Lower leg skin (tissue), 4 donors: Measurements from ENCODE around the gene NEO1. TPM values are rescaled to one million over a fixed set of nuclear protein-coding genes. Genes with fewer than 3 reads are reported as not detected.

Source experiments
- DNase-seq, 2 donors: peaks; one replicate each; pipeline ENCODE4 v3.0.0-alpha.2; 2019; ENCODE audit warnings: low spot score in 2 of 2
- H3K4me3 ChIP-seq: fragments of 200-600 bp; sonication (generic); 2 replicates; pipeline ENCODE4 v1.5.1; 2017; ENCODE audit warnings: mild to moderate bottlenecking, low read depth; ENCODE audit not compliant: poor library complexity, severe bottlenecking
- CTCF ChIP-seq, 3 donors: fragments of 450-650 bp; IDR thresholded peaks; one replicate each; pipeline ENCODE4 v1.5.1; 2016; ENCODE audit warnings: antibody characterized with exemption in 3 of 3, mild to moderate bottlenecking in 3 of 3, moderate library complexity in 2 of 3
- POLR2A ChIP-seq, 2 donors: fragments of 450-650 bp; IDR thresholded peaks; one replicate each; pipeline ENCODE4 v1.6.1; 2016 to 2017; ENCODE audit warnings: antibody characterized with exemption in 2 of 2, mild to moderate bottlenecking in 1 of 2, moderate library complexity in 1 of 2
- WGBS, 2 donors: methylation state at CpG; one replicate each; pipeline ENCODE4 v1.1.5; 2018; 5-methylcytosine and 5-hydroxymethylcytosine counted together
- intact Hi-C: fragments of 100-400 bp; cut with DNase I; formaldehyde crosslinking; loops from one replicate; pipeline ENCODE4 v1.15.0; 2023; ENCODE audit warnings: low total_unique reads
- total RNA-seq, 4 donors: library from RNA; depleted of rRNA; stranded (reverse); fragments of >200 nt; gene quantifications; one replicate each; pipeline ENCODE4 v1.1.0, GENCODE V29; 2016

Gene NEO1
- total RNA-seq, 4 donors from 2014 or later, result 60.0 to 102 (median 80.9) TPM

GRCh38 chr15:73026511-73027054 is 25.7 kb upstream of the NEO1 start:
- WGBS, 2 donors, result 57 to 68% methylated on average over 4 of the region's 4 CpGs
- no peak overlapping the region for H3K4me3 ChIP-seq
- TF ChIP-seq CTCF (IDR thresholded peaks at IDR 0.05), result no peak
- no peak for TF ChIP-seq POLR2A (IDR thresholded peaks at IDR 0.05)
- intact Hi-C loops, result no loop called here
- no peak for DNase-seq

GRCh38 chr15:73028031-73028430 is 24.2 kb upstream of the NEO1 start:
- WGBS, 2 donors, result 75 to 85% methylated on average over 6 of the region's 6 CpGs
- no peak for DNase-seq
- TF ChIP-seq POLR2A (IDR thresholded peaks at IDR 0.05) (no peak), CTCF (IDR thresholded peaks at IDR 0.05) (no peak)
- H3K4me3 ChIP-seq, result no peak overlapping the region
- intact Hi-C loops, result no loop called here

GRCh38 chr15:73028831-73029451 is 23.3 kb upstream of the NEO1 start:
- intact Hi-C loops, result no loop called here
- DNase-seq, result no peak
- 64 to 73% methylated on average over 7 of the region's 7 CpGs for WGBS, 2 donors
- H3K4me3 ChIP-seq, result no peak overlapping the region
- TF ChIP-seq POLR2A (IDR thresholded peaks at IDR 0.05) (no peak), CTCF (IDR thresholded peaks at IDR 0.05) (no peak)

GRCh38 chr15:73030122-73030679 is 22.1 kb upstream of the NEO1 start:
- TF ChIP-seq POLR2A (IDR thresholded peaks at IDR 0.05) (no peak), CTCF (IDR thresholded peaks at IDR 0.05) (no peak)
- intact Hi-C loops, result no loop called here
- DNase-seq, result no peak
- 80 to 88% methylated on average over 4 of the region's 4 CpGs for WGBS, 2 donors
- H3K4me3 ChIP-seq, result no peak overlapping the region

GRCh38 chr15:73031648-73032047 is 20.6 kb upstream of the NEO1 start:
- intact Hi-C loops, result no loop called here
- WGBS, 2 donors, result 77 to 78% methylated on average over 2 of the region's 2 CpGs
- no peak for TF ChIP-seq POLR2A (IDR thresholded peaks at IDR 0.05)
- no peak for TF ChIP-seq CTCF (IDR thresholded peaks at IDR 0.05)
- H3K4me3 ChIP-seq, result no peak overlapping the region
- DNase-seq, result no peak
